ENCODE data around the gene BAIAP2.

DNA sequence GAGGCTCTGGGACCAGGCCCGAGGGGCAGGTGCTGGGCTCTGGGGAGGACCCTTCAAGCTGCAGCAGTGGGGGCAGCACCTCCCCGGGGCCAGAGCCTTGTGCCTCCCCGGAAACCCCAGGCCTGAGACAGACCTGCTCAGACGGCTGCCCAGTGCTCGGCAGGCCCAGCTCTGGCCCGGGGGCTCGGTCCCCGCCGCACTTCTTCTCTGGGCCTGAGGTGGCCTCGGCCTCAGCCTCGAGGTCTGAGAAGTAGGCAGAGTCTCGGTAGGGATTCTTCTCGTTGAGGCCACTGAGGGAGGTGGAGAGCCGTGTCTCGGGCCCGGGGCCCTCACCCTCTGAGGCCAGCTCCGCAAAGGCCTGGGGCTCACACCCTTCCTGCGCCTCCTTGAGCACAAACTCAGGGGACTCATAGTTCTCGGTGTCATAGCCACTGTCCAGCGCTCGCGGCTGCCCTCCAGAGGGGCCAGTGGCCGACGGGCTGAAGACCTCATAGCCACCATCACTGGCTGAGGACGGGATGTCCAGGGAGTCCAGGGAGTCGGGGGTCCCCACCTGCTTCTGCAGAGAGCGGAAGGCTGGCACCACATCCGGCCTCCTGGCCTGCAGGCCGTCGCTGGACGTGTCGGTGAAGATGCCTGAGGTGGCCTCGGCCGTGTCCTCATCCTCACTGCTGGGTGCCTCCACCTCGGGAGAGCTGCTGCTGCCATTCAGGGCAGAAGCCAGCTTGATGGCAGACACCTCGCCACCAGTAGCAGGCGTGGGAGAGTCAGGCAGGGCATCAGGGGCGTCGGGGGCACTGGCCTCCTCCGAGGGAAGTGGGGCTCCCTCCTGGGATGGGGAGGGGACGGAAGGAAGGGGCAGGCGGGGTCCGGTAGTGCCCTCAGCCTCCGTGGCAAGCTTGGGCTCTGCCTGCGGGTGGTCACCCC is 86.0 kb downstream of the BAIAP2 start:
- TF ChIP-seq, protein P1, sequence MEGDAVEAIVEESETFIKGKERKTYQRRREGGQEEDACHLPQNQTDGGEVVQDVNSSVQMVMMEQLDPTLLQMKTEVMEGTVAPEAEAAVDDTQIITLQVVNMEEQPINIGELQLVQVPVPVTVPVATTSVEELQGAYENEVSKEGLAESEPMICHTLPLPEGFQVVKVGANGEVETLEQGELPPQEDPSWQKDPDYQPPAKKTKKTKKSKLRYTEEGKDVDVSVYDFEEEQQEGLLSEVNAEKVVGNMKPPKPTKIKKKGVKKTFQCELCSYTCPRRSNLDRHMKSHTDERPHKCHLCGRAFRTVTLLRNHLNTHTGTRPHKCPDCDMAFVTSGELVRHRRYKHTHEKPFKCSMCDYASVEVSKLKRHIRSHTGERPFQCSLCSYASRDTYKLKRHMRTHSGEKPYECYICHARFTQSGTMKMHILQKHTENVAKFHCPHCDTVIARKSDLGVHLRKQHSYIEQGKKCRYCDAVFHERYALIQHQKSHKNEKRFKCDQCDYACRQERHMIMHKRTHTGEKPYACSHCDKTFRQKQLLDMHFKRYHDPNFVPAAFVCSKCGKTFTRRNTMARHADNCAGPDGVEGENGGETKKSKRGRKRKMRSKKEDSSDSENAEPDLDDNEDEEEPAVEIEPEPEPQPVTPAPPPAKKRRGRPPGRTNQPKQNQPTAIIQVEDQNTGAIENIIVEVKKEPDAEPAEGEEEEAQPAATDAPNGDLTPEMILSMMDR (IDR thresholded peaks at IDR 0.05) = no peak
- TF ChIP-seq ZFX (IDR thresholded peaks at IDR 0.05; ENCODE audit: borderline replicate concordance) = no peak
